Endothelial cell of umbilical vein (primary cell): Measurements from ENCODE around the gene SMC3. TPM values are rescaled to one million over a fixed set of nuclear protein-coding genes. Genes with fewer than 3 reads are reported as not detected.

ENCODE experiments used
- BruUV-seq: library from RNA; stranded (reverse); fragments of 400-500 nt; replicated peaks from 2 replicates; lab custom pipeline; 2021; lab: Mats Ljungman, UMichigan
- CTCF ChIA-PET: fragments of 300-600, 350-600 bp; sonication (Branson Sonifier 250); formaldehyde crosslinking; loops from one replicate; lab custom pipeline; 2021; ENCODE audit warnings: antibody characterized with exemption, inconsistent platforms; lab: Charles Lee
- POLR2A ChIA-PET: fragments of 300-600, 350-600 bp; sonication (Branson Sonifier 250); formaldehyde crosslinking; loops from one replicate; lab custom pipeline; 2021; ENCODE audit warnings: antibody characterized with exemption, inconsistent platforms; lab: Charles Lee
- DNase-seq: peaks from one replicate; pipeline ENCODE4 v3.0.0-alpha.2; 2011; ENCODE audit warnings: low read depth, low spot score
- FAIRE-seq: peaks from 2 replicates; lab custom pipeline; 2011; peaks lifted over from hg19 to GRCh38; lab: Jason Lieb, UNC
- H2AFZ ChIP-seq: 2 replicates; pipeline ENCODE4 v1.6.0; 2012; ENCODE audit warnings: low read depth, low read length, control low read depth, inconsistent platforms
- H3K27ac ChIP-seq: 2 replicates; pipeline ENCODE4 v1.5.1; 2011; ENCODE audit warnings: low read depth, mild to moderate bottlenecking, control low read depth, low read length, moderate library complexity; ENCODE audit not compliant: insufficient read depth
- H3K27me3 ChIP-seq, 2 experiments: 2 replicates each; pipeline versions ENCODE4 v1.6.0 to v1.6.1; 2011; ENCODE audit warnings: low read length in 2 of 2, mixed read lengths in 1 of 2; ENCODE audit not compliant: control insufficient read depth in 2 of 2, insufficient read depth in 2 of 2
- H3K36me3 ChIP-seq, 2 experiments: 2 replicates in 1 of 2; 3 replicates in 1 of 2; pipeline ENCODE4 v1.5.1; 2011; ENCODE audit warnings: low read length in 2 of 2, mild to moderate bottlenecking in 1 of 2, moderate library complexity in 1 of 2; ENCODE audit not compliant: control insufficient read depth in 2 of 2, insufficient read depth in 2 of 2; ENCODE audit errors: extremely low read depth in 1 of 2
- H3K4me1 ChIP-seq: 3 replicates; pipeline ENCODE4 v1.5.1; 2011; ENCODE audit warnings: mild to moderate bottlenecking, low read length; ENCODE audit not compliant: control insufficient read depth, insufficient read depth; ENCODE audit errors: extremely low read depth
- H3K4me2 ChIP-seq: 2 replicates; pipeline ENCODE4 v1.6.1; 2011; ENCODE audit warnings: low read length, control low read depth, mixed read lengths; ENCODE audit not compliant: insufficient read depth
- H3K4me3 ChIP-seq, 3 experiments: fragments of 200-600 bp in 1 of 3; sonication (generic), shearing (Covaris generic) in 1 of 3; replicated peaks in 1 of 3; 2 replicates each; pipeline ENCODE4 v1.5.1; 2011 to 2016; ENCODE audit warnings: control low read depth in 3 of 3, low read length in 3 of 3, mild to moderate bottlenecking in 2 of 3, inconsistent platforms in 1 of 3, low read depth in 1 of 3, moderate library complexity in 1 of 3; ENCODE audit not compliant: insufficient read depth in 1 of 3
- H3K79me2 ChIP-seq: 2 replicates; pipeline ENCODE4 v1.6.0; 2012; ENCODE audit warnings: low read length, inconsistent platforms; ENCODE audit not compliant: control insufficient read depth, insufficient read depth
- H3K9ac ChIP-seq: replicated peaks from 2 replicates; pipeline ENCODE3; 2011; ENCODE audit warnings: low read length, control low read depth; ENCODE audit not compliant: insufficient read depth; ENCODE audit errors: extremely low read depth
- H3K9me1 ChIP-seq: replicated peaks from 3 replicates; pipeline ENCODE4 v1.6.0; 2011; ENCODE audit warnings: mild to moderate bottlenecking, low read length; ENCODE audit not compliant: control insufficient read depth, insufficient read depth; ENCODE audit errors: extremely low read depth
- H3K9me3 ChIP-seq: replicated peaks from 2 replicates; pipeline ENCODE4 v1.5.1; 2012; ENCODE audit warnings: low read length, inconsistent platforms; ENCODE audit not compliant: control insufficient read depth, insufficient read depth
- H4K20me1 ChIP-seq: replicated peaks from 2 replicates; pipeline ENCODE3; 2011; ENCODE audit warnings: mild to moderate bottlenecking, low read length; ENCODE audit not compliant: control insufficient read depth, insufficient read depth; ENCODE audit errors: extremely low read depth
- FOS ChIP-seq: IDR thresholded peaks from 2 replicates; pipeline ENCODE4 v1.6.1; 2011; ENCODE audit warnings: mild to moderate bottlenecking, low read length, moderate library complexity, borderline replicate concordance; ENCODE audit not compliant: insufficient read depth
- JUN ChIP-seq: IDR thresholded peaks from 2 replicates; pipeline ENCODE4 v1.6.1; 2011; ENCODE audit warnings: borderline replicate concordance, low read depth; ENCODE audit not compliant: insufficient read length, insufficient read depth
- POLR2A ChIP-seq: IDR thresholded peaks from 2 replicates; pipeline ENCODE4 v1.6.1; 2012; ENCODE audit warnings: low read depth, mild to moderate bottlenecking, control low read depth, low read length
- dilution Hi-C: fragments of 300-500 bp; cut with MboI; formaldehyde crosslinking; loops from one replicate; pipeline ENCODE4 v1.15.0; 2019; ENCODE audit warnings: low sequenced_read_pairs; ENCODE audit not compliant: extremely low pct_ligation_motif_present
- intact Hi-C: fragments of 100-400 bp; cut with micrococcal nuclease; formaldehyde crosslinking; loops from one replicate; pipeline ENCODE4 v1.10.0; 2022
- polyA plus RNA-seq, 4 experiments: library from polyadenylated mRNA; depleted of rRNA in 3 of 4; stranded (reverse) in 3 of 4; unstranded in 1 of 4; fragments of >200 nt; gene quantifications; 2 replicates each; pipeline versions ENCODE4 v1.2.1 to v1.2.3, GENCODE V29; 2011 to 2012; ENCODE audit warnings: missing spikeins in 1 of 4
- total RNA-seq: library from RNA; stranded (reverse); gene quantifications from 2 replicates; pipeline ENCODE4 v1.2.3, GENCODE V29; 2021
- TF ChIP-seq, protein P1 (sequence below), 2 donors: IDR thresholded peaks; 1 replicate in 1 of 2; 2 replicates in 1 of 2; pipeline ENCODE4 v1.5.1; 2011; ENCODE audit warnings: low read length in 2 of 2, mild to moderate bottlenecking in 2 of 2, moderate library complexity in 2 of 2, control low read depth in 1 of 2, inconsistent platforms in 1 of 2, low read depth in 1 of 2; ENCODE audit not compliant: insufficient read depth in 1 of 2; ENCODE audit errors: extremely low read depth in 1 of 2
- TF ChIP-seq, protein P2 (sequence below): IDR thresholded peaks from 2 replicates; pipeline ENCODE4 v1.6.1; 2011; ENCODE audit not compliant: insufficient read depth, insufficient read length

SMC3 gene
- total and polyA plus RNA-seq, 2 donors (not counting 3 experiments of a cell fraction or from before 2014, with no cell fraction given): 5.5 to 44.2 TPM

DNA sequence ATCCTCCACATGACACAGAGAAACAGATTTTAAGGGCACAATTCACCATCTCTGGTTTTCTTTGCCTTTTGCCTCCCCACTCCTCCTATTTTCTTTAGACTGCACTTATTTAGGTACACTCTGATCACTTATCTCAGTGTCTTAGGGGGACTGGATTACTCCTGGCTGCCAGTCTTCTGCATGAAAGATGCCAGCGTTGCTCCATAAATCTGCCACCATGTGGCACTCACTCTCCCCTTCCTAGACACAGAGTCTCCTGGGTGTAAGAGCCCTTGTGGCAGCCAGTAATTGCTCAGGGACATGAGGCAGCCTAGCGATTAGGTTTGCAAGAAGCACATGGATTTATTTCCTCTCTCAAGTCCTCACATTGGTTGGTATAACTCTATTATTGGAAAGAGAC, 42.1 kb downstream of the SMC3 start:
- FAIRE-seq (no peak), DNase-seq (peak; percentile 6)
- Histone ChIP-seq H3K9me3 (no peaks in the 10 kb centered on the region), H3K27ac (no peak overlapping the region), H3K36me3 (peaks cover 0 to 2% of the 10 kb centered on the region in 2 experiments), H4K20me1 (no peaks in the 10 kb centered on the region), H3K27me3 (peaks cover 6 to 10% of the 10 kb centered on the region in 2 experiments), H3K9ac (no peak overlapping the region), H3K79me2 (no peaks in the 10 kb centered on the region), H3K9me1 (no peaks in the 10 kb centered on the region), H3K4me1 (no peaks in the 10 kb centered on the region), H3K4me3 (no peak overlapping the region), H3K4me2 (no peak overlapping the region), H2AFZ (no peak overlapping the region)
- TF ChIP-seq, protein P1, sequence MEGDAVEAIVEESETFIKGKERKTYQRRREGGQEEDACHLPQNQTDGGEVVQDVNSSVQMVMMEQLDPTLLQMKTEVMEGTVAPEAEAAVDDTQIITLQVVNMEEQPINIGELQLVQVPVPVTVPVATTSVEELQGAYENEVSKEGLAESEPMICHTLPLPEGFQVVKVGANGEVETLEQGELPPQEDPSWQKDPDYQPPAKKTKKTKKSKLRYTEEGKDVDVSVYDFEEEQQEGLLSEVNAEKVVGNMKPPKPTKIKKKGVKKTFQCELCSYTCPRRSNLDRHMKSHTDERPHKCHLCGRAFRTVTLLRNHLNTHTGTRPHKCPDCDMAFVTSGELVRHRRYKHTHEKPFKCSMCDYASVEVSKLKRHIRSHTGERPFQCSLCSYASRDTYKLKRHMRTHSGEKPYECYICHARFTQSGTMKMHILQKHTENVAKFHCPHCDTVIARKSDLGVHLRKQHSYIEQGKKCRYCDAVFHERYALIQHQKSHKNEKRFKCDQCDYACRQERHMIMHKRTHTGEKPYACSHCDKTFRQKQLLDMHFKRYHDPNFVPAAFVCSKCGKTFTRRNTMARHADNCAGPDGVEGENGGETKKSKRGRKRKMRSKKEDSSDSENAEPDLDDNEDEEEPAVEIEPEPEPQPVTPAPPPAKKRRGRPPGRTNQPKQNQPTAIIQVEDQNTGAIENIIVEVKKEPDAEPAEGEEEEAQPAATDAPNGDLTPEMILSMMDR (IDR thresholded peaks at IDR 0.05; ENCODE audit: extremely low read depth in 1 of 2, insufficient read depth in 1 of 2, low read depth in 1 of 2, low read length in 2 of 2): no peak
- TF ChIP-seq JUN: no peak
- TF ChIP-seq, protein P2, sequence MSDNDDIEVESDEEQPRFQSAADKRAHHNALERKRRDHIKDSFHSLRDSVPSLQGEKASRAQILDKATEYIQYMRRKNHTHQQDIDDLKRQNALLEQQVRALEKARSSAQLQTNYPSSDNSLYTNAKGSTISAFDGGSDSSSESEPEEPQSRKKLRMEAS: no peak
- no peak for TF ChIP-seq FOS
- CTCF ChIA-PET: interaction anchor here (1.0 to 2.9 kb wide), 5 partner anchors 63 to 1527 kb away, joined by 3 to 23 read pairs (median 5); no protein-coding TSS in a partner anchor
- dilution Hi-C loops (no loop called here), intact Hi-C loops (loop anchor here (1.0 to 5.0 kb wide), 7 partner anchors 63 to 1705 kb away; no protein-coding TSS in a partner anchor)
- BruUV-seq: no TSS peak
- POLR2A ChIA-PET: no interaction called here

DNA sequence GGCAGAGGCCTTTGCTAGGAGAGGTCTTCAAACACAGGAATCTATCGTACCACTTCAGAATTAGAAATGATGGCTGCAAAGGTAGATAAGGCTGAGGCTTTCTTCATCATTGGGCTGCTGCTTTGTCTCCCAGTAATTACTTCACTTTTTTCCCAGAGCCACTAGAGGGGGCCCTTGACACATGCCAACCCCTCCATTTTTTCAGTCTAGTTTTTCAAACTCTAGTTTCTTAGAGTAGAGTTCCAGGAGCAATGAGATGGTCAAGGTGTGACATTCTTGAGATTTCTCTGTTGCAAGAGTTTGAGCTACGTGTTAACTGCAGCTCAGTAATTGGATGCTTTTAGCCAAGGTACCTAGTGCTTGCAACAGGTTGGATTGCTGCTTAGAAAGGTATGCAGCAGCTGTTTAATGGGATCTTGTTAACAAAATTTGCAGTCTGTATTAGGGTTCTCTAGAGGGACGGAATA, 42.8 kb downstream of the SMC3 start:
- ChIA-PET CTCF (interaction anchor here (0.7 to 3.5 kb wide), 7 partner anchors 9 to 1526 kb away, joined by 3 to 20 read pairs (median 4); no protein-coding TSS in a partner anchor), POLR2A (no interaction called here)
- Histone ChIP-seq H2AFZ (no peak overlapping the region), H4K20me1 (no peaks in the 10 kb centered on the region), H3K4me1 (no peaks in the 10 kb centered on the region), H3K9me3 (no peaks in the 10 kb centered on the region), H3K79me2 (no peaks in the 10 kb centered on the region), H3K27ac (no peak overlapping the region), H3K27me3 (peaks cover 6 to 10% of the 10 kb centered on the region in 2 experiments), H3K36me3 (peaks cover 0 to 2% of the 10 kb centered on the region in 2 experiments), H3K4me2 (no peak overlapping the region), H3K9me1 (no peaks in the 10 kb centered on the region), H3K4me3 (no peak overlapping the region), H3K9ac (no peak overlapping the region)
- BruUV-seq: no TSS peak
- dilution Hi-C loops: no loop called here
- no peak for TF ChIP-seq POLR2A
- TF ChIP-seq, protein P1 (IDR thresholded peaks at IDR 0.05; ENCODE audit: extremely low read depth in 1 of 2, insufficient read depth in 1 of 2, low read depth in 1 of 2, low read length in 2 of 2): peak; percentile 68 to 71
- intact Hi-C loops: loop anchor here (1.0 to 5.0 kb wide), 7 partner anchors 62 to 1704 kb away; no protein-coding TSS in a partner anchor
- FAIRE-seq (peak; percentile 89), DNase-seq (peak; percentile 58)
